DND-41 (cell line): ENCODE measurements around the gene RUNX2.

ENCODE experiments used
- ATAC-seq: fragments of 200-7000 bp; cut with Tn5 transposase; 3 replicates; pipeline ENCODE4 v1.9.1; 2021; ENCODE audit warnings: low read depth; ENCODE audit not compliant: insufficient read depth
- DNase-seq: peaks from one replicate; pipeline ENCODE4 v3.0.0-alpha.2; 2020
- H2AFZ ChIP-seq: 2 replicates; pipeline ENCODE4 v1.6.0; 2012; ENCODE audit warnings: low read depth, low read length
- H3K27ac ChIP-seq: 2 replicates; pipeline ENCODE4 v1.5.1; 2012; ENCODE audit warnings: low read length, inconsistent platforms
- H3K27me3 ChIP-seq: fragments of 200-600 bp; sonication (generic); 2 replicates; pipeline ENCODE4 v1.6.0; 2012; ENCODE audit warnings: low read length, mild to moderate bottlenecking, inconsistent platforms; ENCODE audit not compliant: insufficient read depth, poor library complexity
- H3K36me3 ChIP-seq: 2 replicates; pipeline ENCODE4 v1.5.1; 2012; ENCODE audit warnings: low read length, inconsistent platforms; ENCODE audit not compliant: insufficient read depth
- H3K4me1 ChIP-seq: 2 replicates; pipeline ENCODE4 v1.5.1; 2012; ENCODE audit warnings: mild to moderate bottlenecking, low read length; ENCODE audit not compliant: insufficient read depth
- H3K4me2 ChIP-seq: 2 replicates; pipeline ENCODE4 v1.6.0; 2012; ENCODE audit warnings: mild to moderate bottlenecking, moderate library complexity, low read length, inconsistent platforms; ENCODE audit not compliant: insufficient read depth
- H3K4me3 ChIP-seq, 2 experiments: fragments of 200-600 bp in 1 of 2; shearing (Covaris generic) in 1 of 2; 2 replicates each; pipeline ENCODE4 v1.5.1; 2012 to 2016; ENCODE audit warnings: inconsistent platforms in 2 of 2, low read length in 2 of 2, mild to moderate bottlenecking in 2 of 2, low read depth in 1 of 2, moderate library complexity in 1 of 2
- H3K79me2 ChIP-seq: 2 replicates; pipeline ENCODE4 v1.6.0; 2012; ENCODE audit warnings: low read length, inconsistent platforms; ENCODE audit not compliant: insufficient read depth
- H3K9ac ChIP-seq: 2 replicates; pipeline ENCODE4 v1.6.0; 2012; ENCODE audit warnings: low read depth, mild to moderate bottlenecking, inconsistent platforms, low read length, moderate library complexity
- H3K9me3 ChIP-seq: 2 replicates; pipeline ENCODE4 v1.5.1; 2012; ENCODE audit warnings: low read length, moderate library complexity, mild to moderate bottlenecking, inconsistent platforms; ENCODE audit not compliant: insufficient read depth, severe bottlenecking
- H4K20me1 ChIP-seq: 2 replicates; pipeline ENCODE4 v1.6.0; 2012; ENCODE audit warnings: low read length; ENCODE audit not compliant: insufficient read depth
- EZH2 ChIP-seq: IDR thresholded peaks from 3 replicates; pipeline ENCODE4 v1.6.1; 2012; ENCODE audit warnings: borderline replicate concordance, low read depth, mild to moderate bottlenecking, moderate library complexity, low read length, inconsistent platforms; ENCODE audit not compliant: severe bottlenecking
- TF ChIP-seq, protein P1 (sequence below): IDR thresholded peaks from 2 replicates; pipeline ENCODE4 v1.5.1; 2012; ENCODE audit warnings: borderline replicate concordance, low read length, moderate library complexity, mild to moderate bottlenecking; ENCODE audit not compliant: poor library complexity, severe bottlenecking; ENCODE audit errors: extremely low read depth

The RUNX2 gene

DNA sequence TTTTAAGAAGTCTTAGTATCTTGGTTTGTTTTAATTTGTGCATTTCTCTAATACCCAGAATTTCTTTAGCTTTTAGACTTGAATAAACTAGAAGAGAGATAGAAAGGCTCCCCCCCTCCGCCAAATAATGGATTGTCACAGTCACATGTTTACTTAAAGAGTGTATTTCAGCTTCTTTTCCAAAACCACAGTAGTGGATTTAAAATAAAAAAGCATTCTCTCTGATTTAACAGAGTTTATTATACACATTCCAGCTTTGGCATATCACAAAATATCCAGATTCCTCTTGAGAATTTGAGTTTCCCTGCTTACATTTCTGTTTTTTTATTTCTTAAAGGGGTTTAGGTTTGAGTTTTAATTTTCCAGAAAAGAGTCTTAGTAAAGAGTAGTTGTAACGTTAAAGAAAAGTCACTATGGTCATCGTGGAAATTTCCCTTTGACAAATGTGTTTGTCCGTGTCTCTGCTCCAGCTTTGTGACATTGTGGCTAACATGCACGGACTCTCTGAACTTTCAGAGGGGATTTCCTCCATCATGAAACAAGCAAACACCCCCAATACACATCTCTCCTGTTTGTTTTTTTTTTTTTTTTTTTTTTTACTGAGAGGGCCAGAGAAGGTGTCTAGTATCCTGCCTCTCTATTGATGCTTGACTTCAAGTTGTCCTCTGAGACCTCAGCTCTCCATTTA is 163.1 kb downstream of the RUNX2 start:
- Histone ChIP-seq H3K4me3 (no peak overlapping the region), H3K9me3 (no peaks in the 10 kb centered on the region), H2AFZ (no peak overlapping the region), H4K20me1 (no peaks in the 10 kb centered on the region), H3K9ac (no peak overlapping the region), H3K4me1 (peaks cover 61% of the 10 kb centered on the region), H3K36me3 (peaks cover 12% of the 10 kb centered on the region; the same call in 1 of the 2 replicates), H3K79me2 (no peaks in the 10 kb centered on the region), H3K4me2 (no peak overlapping the region), H3K27me3 (no peaks in the 10 kb centered on the region), H3K27ac (no peak overlapping the region)
- no peak for DNase-seq
- TF ChIP-seq EZH2: no peak
- TF ChIP-seq, protein P1, sequence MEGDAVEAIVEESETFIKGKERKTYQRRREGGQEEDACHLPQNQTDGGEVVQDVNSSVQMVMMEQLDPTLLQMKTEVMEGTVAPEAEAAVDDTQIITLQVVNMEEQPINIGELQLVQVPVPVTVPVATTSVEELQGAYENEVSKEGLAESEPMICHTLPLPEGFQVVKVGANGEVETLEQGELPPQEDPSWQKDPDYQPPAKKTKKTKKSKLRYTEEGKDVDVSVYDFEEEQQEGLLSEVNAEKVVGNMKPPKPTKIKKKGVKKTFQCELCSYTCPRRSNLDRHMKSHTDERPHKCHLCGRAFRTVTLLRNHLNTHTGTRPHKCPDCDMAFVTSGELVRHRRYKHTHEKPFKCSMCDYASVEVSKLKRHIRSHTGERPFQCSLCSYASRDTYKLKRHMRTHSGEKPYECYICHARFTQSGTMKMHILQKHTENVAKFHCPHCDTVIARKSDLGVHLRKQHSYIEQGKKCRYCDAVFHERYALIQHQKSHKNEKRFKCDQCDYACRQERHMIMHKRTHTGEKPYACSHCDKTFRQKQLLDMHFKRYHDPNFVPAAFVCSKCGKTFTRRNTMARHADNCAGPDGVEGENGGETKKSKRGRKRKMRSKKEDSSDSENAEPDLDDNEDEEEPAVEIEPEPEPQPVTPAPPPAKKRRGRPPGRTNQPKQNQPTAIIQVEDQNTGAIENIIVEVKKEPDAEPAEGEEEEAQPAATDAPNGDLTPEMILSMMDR: no peak
- no peak for ATAC-seq

DNA sequence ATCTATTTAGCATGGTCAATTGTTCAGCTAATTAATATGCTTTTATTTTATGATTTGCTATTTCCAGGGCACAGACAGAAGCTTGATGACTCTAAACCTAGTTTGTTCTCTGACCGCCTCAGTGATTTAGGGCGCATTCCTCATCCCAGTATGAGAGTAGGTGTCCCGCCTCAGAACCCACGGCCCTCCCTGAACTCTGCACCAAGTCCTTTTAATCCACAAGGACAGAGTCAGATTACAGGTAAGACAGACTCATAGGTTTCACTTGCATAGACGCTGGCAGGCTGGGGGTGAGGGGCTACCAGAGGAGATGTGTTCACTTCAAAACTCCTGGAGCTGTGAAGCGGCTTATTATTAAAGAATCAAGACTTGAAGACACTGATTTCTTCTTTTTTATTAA is 163.7 kb downstream of the RUNX2 start:
- H3K4me3 ChIP-seq: no peak overlapping the region
- no peaks in the 10 kb centered on the region for H3K9me3 ChIP-seq
- no peaks in the 10 kb centered on the region for H4K20me1 ChIP-seq
- no peak overlapping the region for H3K4me2 ChIP-seq
- TF ChIP-seq EZH2: no peak
- TF ChIP-seq, protein P1: no peak
- peaks cover 12% of the 10 kb centered on the region; the same call in 1 of the 2 replicates for H3K36me3 ChIP-seq
- no peak overlapping the region for H3K27ac ChIP-seq
- no peak overlapping the region for H2AFZ ChIP-seq
- no peaks in the 10 kb centered on the region for H3K27me3 ChIP-seq
- H3K79me2 ChIP-seq: no peaks in the 10 kb centered on the region
- H3K9ac ChIP-seq: no peak overlapping the region
- no peak for ATAC-seq
- DNase-seq: no peak
- peaks cover 68% of the 10 kb centered on the region for H3K4me1 ChIP-seq

DNA sequence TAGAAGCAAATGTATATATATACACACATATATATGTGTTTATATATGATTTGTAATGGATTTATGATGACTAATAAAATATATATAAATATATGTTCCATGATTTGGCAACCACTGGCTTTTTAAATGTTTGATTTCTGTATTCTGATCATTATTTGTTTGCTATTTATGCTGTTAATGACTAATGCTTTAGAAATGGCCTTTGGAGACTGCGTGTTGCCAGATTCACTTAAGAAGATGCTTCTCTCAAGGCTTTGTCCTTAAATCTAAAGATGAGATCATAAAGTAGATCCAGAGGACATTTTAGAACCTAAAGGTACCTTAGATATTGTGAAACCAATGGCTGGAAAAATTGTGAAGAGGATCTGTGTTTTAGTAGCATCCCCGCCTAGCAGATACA is 165.6 kb downstream of the RUNX2 start:
- Histone ChIP-seq H4K20me1 (no peaks in the 10 kb centered on the region), H3K27ac (peak overlapping the region; percentile 90), H3K36me3 (peaks cover 22% of the 10 kb centered on the region; the same call in 1 of the 2 replicates), H3K79me2 (no peaks in the 10 kb centered on the region), H3K9ac (peak overlapping the region; percentile 52), H3K27me3 (no peaks in the 10 kb centered on the region), H3K4me1 (peaks cover 80% of the 10 kb centered on the region), H3K4me3 (no peak overlapping the region; a peak in 1 of 4 replicates), H3K4me2 (peak overlapping the region; percentile 50), H2AFZ (peak overlapping the region; percentile 65), H3K9me3 (no peaks in the 10 kb centered on the region)
- DNase-seq (no peak), ATAC-seq (no peak)
- TF ChIP-seq EZH2: no peak
- TF ChIP-seq, protein P1: no peak
